ENCODE results near the gene IGFBP1. TPM values are rescaled to one million over a fixed set of nuclear protein-coding genes. Genes with fewer than 3 reads are reported as not detected.

The IGFBP1 gene
- total RNA-seq, 2 donors from 2014 or later, result 0.26 to 0.99 TPM

GRCh38 chr7:45881759-45882464, 6.4 kb upstream of the IGFBP1 start:
- intact Hi-C loops (cut with DNase I), result no loop called here
- H3K4me1 ChIP-seq, result no peaks in the 10 kb centered on the region
- 44 to 46% methylated on average over 12 of the region's 12 CpGs for WGBS, 2 donors
- no peaks in the 10 kb centered on the region for H3K36me3 ChIP-seq (replicated peaks in 1 of 2; ENCODE audit: insufficient read depth in 1 of 2, low read depth in 2 of 2)
- H3K4me3 ChIP-seq, result no peak overlapping the region
- peaks cover 0 to 5% of the 10 kb centered on the region in 2 donors for H3K27me3 ChIP-seq
- H3K9me3 ChIP-seq, result peaks cover 0 to 7% (median 0%) of the 10 kb centered on the region in 3 donors
- ATAC-seq, result no peak
- TF ChIP-seq CTCF (IDR thresholded peaks at IDR 0.05) (no peak), POLR2A (IDR thresholded peaks at IDR 0.05) (no peak)
- H3K27ac ChIP-seq, result no peak overlapping the region
- no peak for DNase-seq

DNA sequence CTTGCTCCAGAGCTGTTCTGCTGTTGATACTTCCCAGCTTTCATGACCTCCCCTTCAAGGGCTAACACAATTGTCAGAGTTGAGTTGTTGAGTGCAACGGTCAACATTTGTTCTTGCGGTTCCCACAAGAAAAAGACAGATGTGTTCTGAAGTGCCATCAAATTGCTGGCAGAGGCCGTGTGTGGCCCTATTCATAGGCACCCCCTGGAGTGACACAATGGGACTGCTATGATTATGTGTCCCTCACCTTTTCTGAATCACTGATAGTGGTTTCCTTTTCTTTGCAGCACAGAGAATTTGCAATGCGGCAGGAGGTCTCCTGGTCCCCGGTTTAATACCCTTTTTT, 5.8 kb upstream of the IGFBP1 start:
- no peak for TF ChIP-seq CTCF (IDR thresholded peaks at IDR 0.05)
- no peak for TF ChIP-seq POLR2A (IDR thresholded peaks at IDR 0.05)
- no peaks in the 10 kb centered on the region for H3K4me1 ChIP-seq
- no peak overlapping the region for H3K27ac ChIP-seq
- ATAC-seq (no peak), DNase-seq (no peak)
- intact Hi-C loops (cut with DNase I), result no loop called here
- no peak overlapping the region for H3K4me3 ChIP-seq
- no peaks in the 10 kb centered on the region for H3K36me3 ChIP-seq (replicated peaks in 1 of 2; ENCODE audit: insufficient read depth in 1 of 2, low read depth in 2 of 2)
- H3K9me3 ChIP-seq, result peaks cover 0 to 7% (median 0%) of the 10 kb centered on the region in 3 donors
- peaks cover 0 to 5% of the 10 kb centered on the region in 2 donors for H3K27me3 ChIP-seq
- WGBS, 2 donors, result 49 to 59% methylated on average over 5 of the region's 5 CpGs

- intact Hi-C loops (cut with DNase I), result no loop called here
- H3K4me1 ChIP-seq, result peaks cover 12% of the 10 kb centered on the region
- H3K4me3 ChIP-seq, result no peak overlapping the region
- WGBS, 2 donors, result 58 to 70% methylated on average over 4 of the region's 4 CpGs
- no peaks in the 10 kb centered on the region for H3K36me3 ChIP-seq (replicated peaks in 1 of 2; ENCODE audit: insufficient read depth in 1 of 2, low read depth in 2 of 2)
- H3K27me3 ChIP-seq, result peaks cover 0 to 5% of the 10 kb centered on the region in 2 donors
- H3K27ac ChIP-seq, result no peak overlapping the region
- DNase-seq (no peak), ATAC-seq (no peak)
- no peaks in the 10 kb centered on the region for H3K9me3 ChIP-seq
- TF ChIP-seq POLR2A (IDR thresholded peaks at IDR 0.05) (no peak), CTCF (IDR thresholded peaks at IDR 0.05) (no peak)
Measured at GRCh38 chr7:45884136-45884535, 4.2 kb upstream of the IGFBP1 start.

DNA sequence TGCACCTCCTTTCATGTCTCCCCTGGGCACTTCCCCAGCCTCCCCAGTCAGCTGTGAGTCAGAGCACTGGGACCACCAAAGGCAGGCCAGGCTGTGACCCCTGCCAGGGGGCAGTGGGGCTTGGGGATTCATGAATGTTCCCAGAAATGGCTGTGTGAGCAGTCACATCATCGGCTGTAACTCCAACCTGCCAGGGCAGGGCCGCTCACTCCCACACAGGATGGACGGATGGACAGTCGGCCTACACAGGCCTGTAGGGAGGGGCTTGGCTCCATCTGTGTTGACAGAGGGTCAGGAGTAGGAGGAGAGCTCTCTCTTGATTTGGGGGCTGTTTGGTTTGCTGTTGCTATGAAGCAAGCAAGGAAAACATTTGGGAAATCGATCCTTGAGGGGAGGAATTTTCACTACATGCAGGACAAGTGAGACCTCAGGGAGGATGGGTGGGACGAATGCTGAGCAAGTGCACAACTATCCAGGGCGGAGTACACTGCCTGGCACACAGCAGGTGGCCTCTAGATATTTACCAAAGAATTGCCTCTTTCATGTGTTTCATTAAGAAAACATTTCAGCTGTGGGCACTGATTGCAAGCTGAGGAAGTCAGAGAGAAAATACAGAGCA, 2.9 kb upstream of the IGFBP1 start:
- H3K9me3 ChIP-seq, result no peaks in the 10 kb centered on the region
- H3K4me1 ChIP-seq, result peaks cover 12% of the 10 kb centered on the region
- H3K4me3 ChIP-seq, result no peak overlapping the region
- DNase-seq (no peak), ATAC-seq (no peak)
- H3K27me3 ChIP-seq, result peaks cover 0 to 5% of the 10 kb centered on the region in 2 donors
- H3K27ac ChIP-seq, result no peak overlapping the region
- H3K36me3 ChIP-seq (replicated peaks in 1 of 2; ENCODE audit: insufficient read depth in 1 of 2, low read depth in 2 of 2), result no peaks in the 10 kb centered on the region
- TF ChIP-seq POLR2A (IDR thresholded peaks at IDR 0.05) (no peak), CTCF (IDR thresholded peaks at IDR 0.05) (no peak)
- 43% methylated on average over 4 to 7 of the region's 7 CpGs for WGBS, 2 donors
- intact Hi-C loops (cut with DNase I), result no loop called here
